ENCODE measurements around the gene YIPF1. TPM values are rescaled to one million over a fixed set of nuclear protein-coding genes. Genes with fewer than 3 reads are reported as not detected.

The YIPF1 gene
- polyA plus RNA-seq, 1 experiment, result 40.2 TPM

GRCh38 chr1:53905509-53905908 lies 15.9 kb upstream of the YIPF1 start:
- Histone ChIP-seq H3K4me3 (ENCODE audit: low read depth, low read length) (no peak overlapping the region), H3K27me3 (ENCODE audit: control insufficient read depth, insufficient read depth, low read length) (no peaks in the 10 kb centered on the region), H3K36me3 (ENCODE audit: control insufficient read depth, insufficient read depth, low read length) (no peaks in the 10 kb centered on the region)
- no peak for TF ChIP-seq CTCF (IDR thresholded peaks at IDR 0.05; ENCODE audit: insufficient read depth, low read depth, low read length)
- POLR2A ChIA-PET, result no interaction called here
- no peak for DNase-seq (ENCODE audit: low read depth)
- CTCF ChIA-PET, result no interaction called here

GRCh38 chr1:53902235-53903138 lies 12.9 kb upstream of the YIPF1 start:
- H3K27me3 ChIP-seq (ENCODE audit: control insufficient read depth, insufficient read depth, low read length), result no peaks in the 10 kb centered on the region
- ChIA-PET CTCF (no interaction called here), POLR2A (interaction anchor here (0.6 kb wide), 1 partner anchor 43 kb away, joined by 3 read pairs; the partner anchor contains the start of gene IFT25)
- no peak for TF ChIP-seq CTCF (IDR thresholded peaks at IDR 0.05; ENCODE audit: insufficient read depth, low read depth, low read length)
- no peak overlapping the region for H3K4me3 ChIP-seq (ENCODE audit: low read depth, low read length)
- H3K36me3 ChIP-seq (ENCODE audit: control insufficient read depth, insufficient read depth, low read length), result no peaks in the 10 kb centered on the region
- DNase-seq (ENCODE audit: low read depth), result no peak

GRCh38 chr1:53899708-53900107 lies 10.1 kb upstream of the YIPF1 start:
- no peak for DNase-seq (ENCODE audit: low read depth)
- Histone ChIP-seq H3K27me3 (ENCODE audit: control insufficient read depth, insufficient read depth, low read length) (no peaks in the 10 kb centered on the region), H3K36me3 (ENCODE audit: control insufficient read depth, insufficient read depth, low read length) (no peaks in the 10 kb centered on the region), H3K4me3 (ENCODE audit: low read depth, low read length) (no peak overlapping the region)
- ChIA-PET CTCF (interaction anchor here (0.7 to 1.2 kb wide), 4 partner anchors 10 to 22 kb away, joined by 3 to 4 read pairs (median 3); partner anchors contain the start of gene YIPF1), POLR2A (no interaction called here)
- TF ChIP-seq CTCF (IDR thresholded peaks at IDR 0.05; ENCODE audit: insufficient read depth, low read depth, low read length), result no peak

GRCh38 chr1:53899206-53899628 lies 9.6 kb upstream of the YIPF1 start:
- H3K4me3 ChIP-seq (ENCODE audit: low read depth, low read length), result no peak overlapping the region
- no peaks in the 10 kb centered on the region for H3K27me3 ChIP-seq (ENCODE audit: control insufficient read depth, insufficient read depth, low read length)
- DNase-seq (ENCODE audit: low read depth), result no peak
- no peak for TF ChIP-seq CTCF (IDR thresholded peaks at IDR 0.05; ENCODE audit: insufficient read depth, low read depth, low read length)
- no peaks in the 10 kb centered on the region for H3K36me3 ChIP-seq (ENCODE audit: control insufficient read depth, insufficient read depth, low read length)
- CTCF ChIA-PET, result interaction anchor here (0.8 to 1.2 kb wide), 3 partner anchors 10 to 22 kb away, joined by 3 to 4 read pairs (median 3); partner anchors contain the start of gene YIPF1
- POLR2A ChIA-PET, result no interaction called here

- DNase-seq (ENCODE audit: low read depth), result peak; percentile 93
- no peaks in the 10 kb centered on the region for H3K27me3 ChIP-seq (ENCODE audit: control insufficient read depth, insufficient read depth, low read length)
- CTCF ChIA-PET, result interaction anchor here (0.8 to 1.5 kb wide), 3 partner anchors 10 to 411 kb away, joined by 4 to 6 read pairs (median 5); no protein-coding TSS in a partner anchor
- POLR2A ChIA-PET, result interaction anchor here (1.2 kb wide), 1 partner anchor 49 kb away, joined by 4 read pairs; the partner anchor contains the start of gene IFT25
- no peak for TF ChIP-seq CTCF (IDR thresholded peaks at IDR 0.05; ENCODE audit: insufficient read depth, low read depth, low read length)
- no peaks in the 10 kb centered on the region for H3K36me3 ChIP-seq (ENCODE audit: control insufficient read depth, insufficient read depth, low read length)
- no peak overlapping the region for H3K4me3 ChIP-seq (ENCODE audit: low read depth, low read length)
Measured at GRCh38 chr1:53896635-53897229, 7.1 kb upstream of the YIPF1 start.
